Endodermal cell (in vitro differentiated cells): ENCODE results near the gene ANO3. TPM values are rescaled to one million over a fixed set of nuclear protein-coding genes. Genes with fewer than 3 reads are reported as not detected.

Experiments
- DNase-seq: peaks from one replicate; pipeline ENCODE4 v3.0.0-alpha.2; 2017
- H3K27ac ChIP-seq: 2 replicates; pipeline ENCODE4 v1.5.1; 2013; ENCODE audit warnings: mild to moderate bottlenecking, low read depth, low read length, moderate library complexity
- H3K27me3 ChIP-seq: 2 replicates; pipeline ENCODE4 v1.6.1; 2013; ENCODE audit warnings: mild to moderate bottlenecking, low read length, moderate library complexity; ENCODE audit not compliant: insufficient read depth, control insufficient read depth, poor library complexity, severe bottlenecking
- H3K36me3 ChIP-seq: 2 replicates; pipeline ENCODE4 v1.7.0; 2013; ENCODE audit warnings: mild to moderate bottlenecking, low read length, moderate library complexity; ENCODE audit not compliant: control insufficient read depth, insufficient read depth
- H3K4me1 ChIP-seq: one replicate; pipeline ENCODE4 v1.7.0; 2013; ENCODE audit warnings: low read length; ENCODE audit not compliant: control insufficient read depth, insufficient read depth
- H3K4me3 ChIP-seq: 2 replicates; pipeline ENCODE4 v1.5.1; 2013; ENCODE audit warnings: mild to moderate bottlenecking, low read length, moderate library complexity
- H3K9ac ChIP-seq: 2 replicates; pipeline ENCODE4 v1.6.1; 2013; ENCODE audit warnings: mild to moderate bottlenecking, low read length, moderate library complexity; ENCODE audit not compliant: poor library complexity, severe bottlenecking; ENCODE audit errors: extremely low read depth
- H3K9me3 ChIP-seq: 2 replicates; pipeline ENCODE4 v1.6.1; 2013; ENCODE audit warnings: mild to moderate bottlenecking, low read length, moderate library complexity; ENCODE audit not compliant: control insufficient read depth
- H3K27ac Mint-ChIP-seq: 2 replicates; pipeline ENCODE4 v1.8.0; 2020; ENCODE audit warnings: mixed read lengths
- H3K27me3 Mint-ChIP-seq: 2 replicates; pipeline ENCODE4 v1.8.0; 2021; ENCODE audit warnings: mild to moderate bottlenecking, mixed read lengths; ENCODE audit not compliant: insufficient read depth
- H3K36me3 Mint-ChIP-seq: 2 replicates; pipeline ENCODE4 v1.8.0; 2020; ENCODE audit warnings: low read depth, mixed read lengths
- H3K4me1 Mint-ChIP-seq: 2 replicates; pipeline ENCODE4 v1.8.0; 2020; ENCODE audit warnings: mixed read lengths
- H3K4me3 Mint-ChIP-seq: 2 replicates; pipeline ENCODE4 v1.8.0; 2020; ENCODE audit warnings: mild to moderate bottlenecking, moderate library complexity, mixed read lengths
- H3K9me3 Mint-ChIP-seq: 2 replicates; pipeline ENCODE4 v1.8.0; 2020; ENCODE audit warnings: mild to moderate bottlenecking, mixed read lengths
- WGBS, 2 experiments: methylation state at CpG; one replicate each; pipeline versions ENCODE4 v1.1.5 to v1.1.7; 2013; ENCODE audit warnings: missing lambda C conversion rate in 2 of 2, mixed read lengths in 1 of 2; ENCODE audit not compliant: insufficient coverage in 1 of 2, insufficient read length in 1 of 2; 5-methylcytosine and 5-hydroxymethylcytosine counted together
- total RNA-seq, 2 donors: library from RNA; stranded (reverse); fragmentation: NEBNext Ultra II Directional in 1 of 2; extraction: Animal tissue kit (Norgen Biotek cat#: 25700) in 1 of 2; gene quantifications; 2 replicates in 1 of 2; 3 replicates in 1 of 2; pipeline ENCODE4 v1.2.1, GENCODE V29; 2021
- TF ChIP-seq, protein P1 (sequence below): fragments of 200-600 bp; sonication (generic); conservative IDR thresholded peaks from 2 replicates; pipeline ENCODE4 v1.5.0; 2021; ENCODE audit warnings: antibody characterized with exemption, mild to moderate bottlenecking

The ANO3 gene
- total RNA-seq, 2 donors from 2014 or later: not detected

DNA sequence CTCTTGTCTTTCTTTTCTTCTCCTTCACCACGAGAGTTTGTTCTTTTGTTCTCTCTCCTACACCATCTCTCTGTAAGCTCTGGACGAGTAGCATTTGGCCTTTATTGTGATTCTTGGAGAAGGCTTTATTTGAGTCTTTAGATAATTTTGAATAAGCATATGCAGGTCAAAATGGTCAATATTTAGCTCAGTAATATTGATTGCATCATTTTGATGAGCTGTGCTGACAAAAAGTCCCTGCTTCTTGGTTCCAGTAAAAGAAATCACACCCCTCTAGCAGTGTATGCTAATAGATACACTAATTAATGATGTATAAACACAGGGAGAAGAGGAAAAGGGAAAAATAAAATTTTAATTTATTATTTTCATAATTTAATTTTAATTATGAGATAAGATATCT lies 266.0 kb downstream of the ANO3 start:
- H3K9me3 ChIP-seq: no peaks in the 10 kb centered on the region
- no peak overlapping the region for H3K27ac ChIP-seq
- H3K36me3 ChIP-seq: no peaks in the 10 kb centered on the region
- TF ChIP-seq, protein P1, sequence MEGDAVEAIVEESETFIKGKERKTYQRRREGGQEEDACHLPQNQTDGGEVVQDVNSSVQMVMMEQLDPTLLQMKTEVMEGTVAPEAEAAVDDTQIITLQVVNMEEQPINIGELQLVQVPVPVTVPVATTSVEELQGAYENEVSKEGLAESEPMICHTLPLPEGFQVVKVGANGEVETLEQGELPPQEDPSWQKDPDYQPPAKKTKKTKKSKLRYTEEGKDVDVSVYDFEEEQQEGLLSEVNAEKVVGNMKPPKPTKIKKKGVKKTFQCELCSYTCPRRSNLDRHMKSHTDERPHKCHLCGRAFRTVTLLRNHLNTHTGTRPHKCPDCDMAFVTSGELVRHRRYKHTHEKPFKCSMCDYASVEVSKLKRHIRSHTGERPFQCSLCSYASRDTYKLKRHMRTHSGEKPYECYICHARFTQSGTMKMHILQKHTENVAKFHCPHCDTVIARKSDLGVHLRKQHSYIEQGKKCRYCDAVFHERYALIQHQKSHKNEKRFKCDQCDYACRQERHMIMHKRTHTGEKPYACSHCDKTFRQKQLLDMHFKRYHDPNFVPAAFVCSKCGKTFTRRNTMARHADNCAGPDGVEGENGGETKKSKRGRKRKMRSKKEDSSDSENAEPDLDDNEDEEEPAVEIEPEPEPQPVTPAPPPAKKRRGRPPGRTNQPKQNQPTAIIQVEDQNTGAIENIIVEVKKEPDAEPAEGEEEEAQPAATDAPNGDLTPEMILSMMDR: no peak
- H3K4me1 Mint-ChIP-seq: peaks cover 18% of the 10 kb centered on the region
- no peak for DNase-seq
- H3K27me3 Mint-ChIP-seq: no peaks in the 10 kb centered on the region
- H3K9me3 Mint-ChIP-seq: no peaks in the 10 kb centered on the region
- no peaks in the 10 kb centered on the region for H3K27me3 ChIP-seq
- H3K4me3 Mint-ChIP-seq: no peak overlapping the region
- WGBS, 2 experiments: 100% methylated on average over 2 of the region's 2 CpGs; no CpG with 5 or more reads in 1 of the 2 experiments
- no peaks in the 10 kb centered on the region for H3K36me3 Mint-ChIP-seq
- H3K27ac Mint-ChIP-seq: no peak overlapping the region
- no peaks in the 10 kb centered on the region for H3K4me1 ChIP-seq
- H3K4me3 ChIP-seq: no peak overlapping the region
- H3K9ac ChIP-seq: no peak overlapping the region

DNA sequence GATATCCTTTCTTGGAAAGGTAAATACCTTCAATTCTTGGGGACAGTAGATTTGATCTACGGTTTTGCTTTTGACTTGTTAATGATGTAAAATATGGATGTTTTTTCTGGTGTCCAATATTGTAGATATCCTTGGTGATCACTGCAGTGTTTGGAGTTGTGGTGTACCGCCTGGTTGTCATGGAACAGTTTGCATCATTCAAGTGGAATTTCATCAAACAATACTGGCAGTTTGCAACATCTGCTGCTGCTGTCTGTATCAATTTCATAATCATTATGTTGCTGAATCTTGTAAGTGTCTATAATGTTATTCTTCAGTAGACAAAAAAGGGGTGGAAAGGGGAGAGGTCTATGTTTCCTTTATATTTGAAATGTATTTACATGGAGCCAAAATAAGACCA lies 267.5 kb downstream of the ANO3 start:
- Histone ChIP-seq H3K36me3 (no peaks in the 10 kb centered on the region), H3K9ac (no peak overlapping the region), H3K9me3 (no peaks in the 10 kb centered on the region), H3K27me3 (no peaks in the 10 kb centered on the region), H3K27ac (no peak overlapping the region), H3K4me1 (no peaks in the 10 kb centered on the region), H3K4me3 (no peak overlapping the region)
- Mint-ChIP-seq H3K4me1 (peaks cover 11% of the 10 kb centered on the region), H3K27me3 (no peaks in the 10 kb centered on the region), H3K4me3 (no peak overlapping the region), H3K9me3 (peaks cover 5% of the 10 kb centered on the region), H3K36me3 (no peaks in the 10 kb centered on the region), H3K27ac (no peak overlapping the region)
- 96 to 100% methylated on average over 1 to 2 of the region's 2 CpGs for WGBS, 2 experiments
- DNase-seq: no peak
- TF ChIP-seq, protein P1: no peak

DNA sequence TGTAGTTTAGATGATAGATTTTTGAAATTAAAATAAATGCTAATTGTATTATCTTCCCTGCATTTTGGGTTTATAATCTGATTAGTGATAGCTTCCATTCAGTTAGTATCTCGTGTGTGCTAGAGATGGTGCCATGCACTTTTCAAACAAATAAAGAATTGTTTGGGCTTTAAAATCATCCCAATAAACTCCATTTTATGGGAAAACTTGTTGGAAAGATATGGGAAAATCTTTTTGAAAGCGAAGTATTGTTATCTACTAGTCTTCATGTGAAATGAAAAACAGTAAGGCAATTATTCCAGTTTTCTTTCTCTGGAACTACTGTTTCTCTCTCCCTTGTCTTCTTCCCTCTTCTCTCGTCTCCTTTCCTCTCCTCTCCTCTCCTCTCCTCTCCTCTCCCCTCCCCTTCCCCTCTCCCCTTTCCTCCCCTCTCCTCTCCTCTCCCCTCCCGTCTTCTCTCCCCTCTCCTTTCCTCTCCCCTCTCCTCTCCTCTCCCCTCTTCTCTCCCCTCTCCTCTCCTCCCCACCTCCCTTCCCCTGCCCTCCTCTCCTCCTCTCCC lies 268.0 kb downstream of the ANO3 start:
- H3K9me3 Mint-ChIP-seq: peaks cover 9% of the 10 kb centered on the region
- no peak for DNase-seq
- no peaks in the 10 kb centered on the region for H3K9me3 ChIP-seq
- no peak overlapping the region for H3K27ac Mint-ChIP-seq
- H3K4me1 ChIP-seq: no peaks in the 10 kb centered on the region
- no peak overlapping the region for H3K4me3 ChIP-seq
- no peaks in the 10 kb centered on the region for H3K27me3 Mint-ChIP-seq
- no peak overlapping the region for H3K4me3 Mint-ChIP-seq
- H3K9ac ChIP-seq: no peak overlapping the region
- no peak overlapping the region for H3K27ac ChIP-seq
- no peaks in the 10 kb centered on the region for H3K36me3 ChIP-seq
- TF ChIP-seq, protein P1: no peak
- 94% methylated on average over 2 of the region's 4 CpGs; no CpG with 5 or more reads in 1 of the 2 experiments for whole genome bisulfite sequencing, 2 experiments
- no peaks in the 10 kb centered on the region for H3K27me3 ChIP-seq
- no peaks in the 10 kb centered on the region for H3K36me3 Mint-ChIP-seq
- peaks cover 11% of the 10 kb centered on the region for H3K4me1 Mint-ChIP-seq
